CD4-positive, alpha-beta T cell treated with Interleukin-10 for 1 hour (primary cell): Measurements from ENCODE around the gene XAF1.
"Not testable (repeated sequence)": the region's sequence is repeated elsewhere in the genome, so short reads cannot be mapped to it uniquely, and the experiment has no call there.

Source experiments
- DNase-seq: peaks from one replicate; pipeline ENCODE4 v3.0.0-alpha.2; 2020

Gene XAF1

GRCh38 chr17:6812295-6812694 lies 56.4 kb downstream of the XAF1 start:
- DNase-seq, result no peak

- DNase-seq, result no peak
Measured at GRCh38 chr17:6815775-6816174, 59.9 kb downstream of the XAF1 start.

GRCh38 chr17:6816368-6816767 lies 60.5 kb downstream of the XAF1 start:
- DNase-seq, result not testable (repeated sequence)

GRCh38 chr17:6818938-6819337 lies 63.1 kb downstream of the XAF1 start:
- DNase-seq, result no peak

- DNase-seq, result no peak
Measured at GRCh38 chr17:6823011-6823442, 67.2 kb downstream of the XAF1 start.
